Lower lobe of right lung (tissue), 2 donors: ENCODE results near the gene TENM4. TPM values are rescaled to one million over a fixed set of nuclear protein-coding genes. Genes with fewer than 3 reads are reported as not detected.

ENCODE experiments used
- ATAC-seq, 2 donors: fragments of 200-7000 bp; cut with Tn5 transposase; one replicate each; pipeline ENCODE4 v1.9.1; 2020 to 2022; ENCODE audit warnings: mild to moderate bottlenecking in 2 of 2, moderate library complexity in 2 of 2
- DNase-seq: peaks from one replicate; pipeline ENCODE4 v3.0.0-alpha.2; 2020
- H3K27ac ChIP-seq: fragments of 200-600 bp; one replicate; pipeline ENCODE4 v1.8.0; 2022
- H3K27me3 ChIP-seq: fragments of 200-600 bp; one replicate; pipeline ENCODE4 v1.8.0; 2022; ENCODE audit warnings: low read depth
- H3K36me3 ChIP-seq: fragments of 200-600 bp; one replicate; pipeline ENCODE4 v1.8.0; 2022; ENCODE audit warnings: mild to moderate bottlenecking
- H3K4me1 ChIP-seq: fragments of 200-600 bp; one replicate; pipeline ENCODE4 v1.8.0; 2022
- H3K4me3 ChIP-seq: fragments of 200-600 bp; one replicate; pipeline ENCODE4 v1.8.0; 2022; ENCODE audit warnings: mild to moderate bottlenecking
- H3K9me3 ChIP-seq: fragments of 200-600 bp; one replicate; pipeline ENCODE4 v1.8.0; 2022
- CTCF ChIP-seq: fragments of 200-600 bp; IDR thresholded peaks from one replicate; pipeline ENCODE4 v1.8.0; 2022; ENCODE audit warnings: antibody characterized with exemption, mild to moderate bottlenecking
- intact Hi-C: fragments of 100-400 bp; cut with DNase I; formaldehyde crosslinking; loops from one replicate; pipeline ENCODE4 v1.11.0; 2022
- total RNA-seq: library from RNA; stranded (reverse); fragmentation: NEBNext Ultra II Directional; extraction: Animal tissue kit (Norgen Biotek cat#: 25700); gene quantifications from one replicate; pipeline ENCODE4 v1.2.1, GENCODE V29; 2021
- donor health status: DM: no; HTN: yes; CAD: no; lungs with severe emphysema.

TENM4 gene
- total RNA-seq, 1 donor from 2014 or later, result 1.1 TPM

GRCh38 chr11:78808923-78809322 lies 631.9 kb downstream of the TENM4 start:
- Histone ChIP-seq H3K4me1 (peaks cover 21% of the 10 kb centered on the region), H3K9me3 (no peaks in the 10 kb centered on the region), H3K27ac (no peak overlapping the region), H3K27me3 (no peaks in the 10 kb centered on the region), H3K36me3 (no peaks in the 10 kb centered on the region), H3K4me3 (no peak overlapping the region)
- intact Hi-C loops, result no loop called here
- no peak for TF ChIP-seq CTCF
- DNase-seq, result no peak
- ATAC-seq, result no peak

GRCh38 chr11:78807351-78807750 lies 633.5 kb downstream of the TENM4 start:
- H3K9me3 ChIP-seq, result no peaks in the 10 kb centered on the region
- no peak for DNase-seq
- no peak for TF ChIP-seq CTCF
- no peaks in the 10 kb centered on the region for H3K27me3 ChIP-seq
- H3K4me1 ChIP-seq, result peaks cover 20% of the 10 kb centered on the region
- intact Hi-C loops, result no loop called here
- no peaks in the 10 kb centered on the region for H3K36me3 ChIP-seq
- H3K4me3 ChIP-seq, result no peak overlapping the region
- no peak overlapping the region for H3K27ac ChIP-seq
- no peak for ATAC-seq

- ATAC-seq (peak; percentile 15 to 57), DNase-seq (peak; percentile 75)
- Histone ChIP-seq H3K9me3 (no peaks in the 10 kb centered on the region), H3K36me3 (no peaks in the 10 kb centered on the region), H3K27ac (peak overlapping the region; percentile 27), H3K27me3 (no peaks in the 10 kb centered on the region), H3K4me3 (no peak overlapping the region), H3K4me1 (peaks cover 24% of the 10 kb centered on the region)
- intact Hi-C loops, result no loop called here
- TF ChIP-seq CTCF, result no peak
Observed at GRCh38 chr11:78806214-78807004, 634.4 kb downstream of the TENM4 start.

- DNase-seq (no peak), ATAC-seq (no peak)
- intact Hi-C loops, result no loop called here
- no peak overlapping the region for H3K27ac ChIP-seq
- TF ChIP-seq CTCF, result no peak
- no peaks in the 10 kb centered on the region for H3K9me3 ChIP-seq
- no peak overlapping the region for H3K4me3 ChIP-seq
- no peaks in the 10 kb centered on the region for H3K27me3 ChIP-seq
- peaks cover 36% of the 10 kb centered on the region for H3K4me1 ChIP-seq
- no peaks in the 10 kb centered on the region for H3K36me3 ChIP-seq
Observed at GRCh38 chr11:78804991-78805390, 635.8 kb downstream of the TENM4 start.

GRCh38 chr11:78803995-78804394 lies 636.8 kb downstream of the TENM4 start:
- Histone ChIP-seq H3K27ac (no peak overlapping the region), H3K9me3 (no peaks in the 10 kb centered on the region), H3K4me3 (no peak overlapping the region), H3K4me1 (peaks cover 38% of the 10 kb centered on the region), H3K27me3 (no peaks in the 10 kb centered on the region), H3K36me3 (no peaks in the 10 kb centered on the region)
- intact Hi-C loops, result no loop called here
- no peak for TF ChIP-seq CTCF
- ATAC-seq, result no peak
- no peak for DNase-seq
